K562 (cell line): ENCODE results near the gene PLTP. TPM values are rescaled to one million over a fixed set of nuclear protein-coding genes. Genes with fewer than 3 reads are reported as not detected.
A peak's percentile ranks its signal among the peaks of the same experiment; 100 is the strongest.

ENCODE experiments used
- BRD9 ChIP-seq: fragments of 450-650 bp; IDR thresholded peaks from 2 replicates; pipeline ENCODE4 v1.6.1; 2018; ENCODE audit warnings: low read depth; ENCODE audit not compliant: partially characterized antibody
- CHCHD3 ChIP-seq: fragments of 250-450 bp; sonication (Bioruptor Pico); IDR thresholded peaks from 2 replicates; pipeline ENCODE4 v2.1.2; 2022; ENCODE audit warnings: mild to moderate bottlenecking
- COPS2 ChIP-seq: fragments of 450-650 bp; conservative IDR thresholded peaks from 2 replicates; pipeline ENCODE4 v1.6.1; 2016; ENCODE audit warnings: mild to moderate bottlenecking, moderate library complexity
- CREBBP ChIP-seq: IDR thresholded peaks from one replicate; pipeline ENCODE4 v1.6.1; 2012; ENCODE audit warnings: low read depth, mild to moderate bottlenecking, control low read depth, inconsistent platforms, low read length
- HMGXB4 ChIP-seq: sonication (generic); formaldehyde crosslinking; IDR thresholded peaks from 2 replicates; pipeline ENCODE4 v1.8.1; 2023; ENCODE audit warnings: mild to moderate bottlenecking, missing genetic modification reagents
- ILK ChIP-seq: fragments of 450-650 bp; IDR thresholded peaks from 2 replicates; pipeline ENCODE4 v1.6.1; 2016; ENCODE audit warnings: missing genetic modification characterization, low read depth, mild to moderate bottlenecking, missing compliant biosample characterization, moderate library complexity, borderline replicate concordance
- MAFF ChIP-seq: IDR thresholded peaks from 2 replicates; pipeline ENCODE4 v1.6.1; 2012; ENCODE audit warnings: low read length, improper control_type of control experiment
- NBN ChIP-seq: fragments of 450-650 bp; IDR thresholded peaks from 2 replicates; pipeline ENCODE4 v1.6.1; 2016; ENCODE audit warnings: low read depth, mild to moderate bottlenecking
- NKRF ChIP-seq: fragments of 450-650 bp; IDR thresholded peaks from 2 replicates; pipeline ENCODE4 v1.6.1; 2016; ENCODE audit warnings: borderline replicate concordance
- SP1 ChIP-seq: sonication (generic); formaldehyde crosslinking; IDR thresholded peaks from 2 replicates; pipeline ENCODE4 v1.8.1; 2022; ENCODE audit warnings: mild to moderate bottlenecking, missing genetic modification reagents
- SPI1 ChIP-seq: IDR thresholded peaks from 2 replicates; pipeline ENCODE4 v1.6.1; 2011; ENCODE audit warnings: low read depth, low read length, control low read depth, borderline replicate concordance
- SRSF1 ChIP-seq: fragments of 200-400 bp; formaldehyde crosslinking; IDR thresholded peaks from 2 replicates; pipeline ENCODE4 v1.6.1; 2017; ENCODE audit warnings: mild to moderate bottlenecking, low read depth, low read length, moderate library complexity
- TAL1 ChIP-seq: fragments of 450-650 bp; IDR thresholded peaks from 2 replicates; pipeline ENCODE4 v1.6.1; 2016; ENCODE audit warnings: mild to moderate bottlenecking
- TBL1XR1 ChIP-seq, 2 experiments: IDR thresholded peaks; 2 replicates each; pipeline ENCODE4 v1.6.1; 2012; ENCODE audit warnings: improper control_type of control experiment in 2 of 2, low read length in 2 of 2, mild to moderate bottlenecking in 1 of 2
- XRCC5 ChIP-seq: fragments of 200-400 bp; formaldehyde crosslinking; IDR thresholded peaks from 2 replicates; pipeline ENCODE4 v1.6.1; 2017; ENCODE audit warnings: low read depth, mild to moderate bottlenecking, low read length
- YY1 ChIP-seq, 3 experiments: IDR thresholded peaks; 2 replicates each; pipeline ENCODE4 v1.6.1; 2011; ENCODE audit warnings: low read length in 2 of 3, mild to moderate bottlenecking in 2 of 3, moderate library complexity in 2 of 3, borderline replicate concordance in 1 of 3, control low read depth in 1 of 3, low read depth in 1 of 3; ENCODE audit not compliant: insufficient read depth in 3 of 3, insufficient replicate concordance in 2 of 3, control insufficient read depth in 1 of 3, insufficient read length in 1 of 3; ENCODE audit errors: extremely low read depth in 1 of 3
- ZNF263 ChIP-seq: sonication (generic); formaldehyde crosslinking; IDR thresholded peaks from 2 replicates; pipeline ENCODE4 v1.8.0; 2022; ENCODE audit warnings: mild to moderate bottlenecking, missing genetic modification reagents, borderline replicate concordance
- ZNF274 ChIP-seq: IDR thresholded peaks from 2 replicates; pipeline ENCODE4 v1.6.1; 2011; ENCODE audit warnings: low read depth, mild to moderate bottlenecking, low read length, moderate library complexity, borderline replicate concordance
- ZNF507 ChIP-seq: conservative IDR thresholded peaks from 2 replicates; pipeline ENCODE4 v1.6.1; 2017; ENCODE audit warnings: missing genetic modification characterization, missing compliant biosample characterization
- ZNF586 ChIP-seq: fragments of 450-650 bp; formaldehyde crosslinking; conservative IDR thresholded peaks from 2 replicates; pipeline ENCODE4 v1.4.0; 2020; ENCODE audit warnings: mild to moderate bottlenecking, moderate library complexity
- polyA plus RNA-seq, 8 experiments: library from polyadenylated mRNA; depleted of rRNA in 4 of 8; stranded (reverse) in 5 of 8; unstranded in 3 of 8; fragments of >200 nt; fragmentation: Nextera tagmentation in 2 of 8; fragmentation: Illumina TruSeq in 1 of 8; extraction: Ambion mirVana in 2 of 8; extraction: Trizol in 1 of 8; gene quantifications; 2 replicates each; pipeline versions ENCODE4 v1.2.1 to v1.2.3, GENCODE V29; 2011 to 2014; ENCODE audit warnings: inconsistent platforms in 1 of 8, missing spikeins in 1 of 8
- total RNA-seq, 7 experiments: library from RNA; depleted of rRNA in 6 of 7; stranded (reverse); fragments of >200 nt in 6 of 7; fragmentation: Illumina TruSeq in 2 of 7; extraction: Trizol in 2 of 7; gene quantifications; 2 replicates each; pipeline versions ENCODE4 v1.2.1 to v1.2.3, GENCODE V29; 2011 to 2021; ENCODE audit warnings: low replicate concordance in 1 of 7

Gene PLTP
- total and polyA plus RNA-seq, 9 of the 15 experiments (the other 6 are each of a cell fraction or from before 2014, with no cell fraction given): 2.8 to 29.3 (median 17.6) TPM

- TF ChIP-seq NKRF (peak; percentile 99), CHCHD3 (CRISPR knock-in tag) (no peak), TBL1XR1 (IDR thresholded peaks at IDR 0.05; ENCODE audit: low read length in 2 of 2) (no peak), SRSF1 (no peak), SP1 (CRISPR knock-in tag) (peak; percentile 91), TAL1 (no peak), ZNF507 (tag) (no peak), NBN (0 out of 2 replicates have a peak, but pooled peaks have one; percentile 49), YY1 (IDR thresholded peaks at IDR 0.05; ENCODE audit: borderline replicate concordance in 1 of 3, control insufficient read depth in 1 of 3, extremely low read depth in 1 of 3, insufficient read depth in 3 of 3, insufficient read length in 1 of 3, insufficient replicate concordance in 2 of 3, low read depth in 1 of 3, low read length in 2 of 3) (peak in 2 of 3 experiments; percentile 81 to 86), ZNF586 (CRISPR knock-in tag) (no peak), COPS2 (no peak), ZNF274 (no peak), SPI1 (peak; percentile 23; the same call in 1 of the 2 replicates), CREBBP (no peak), BRD9 (no peak), ZNF263 (CRISPR knock-in tag) (no peak), MAFF (no peak), HMGXB4 (CRISPR knock-in tag) (no peak), ILK (no peak), XRCC5 (no peak)
Measured at GRCh38 chr20:45890985-45891983, 20.7 kb downstream of the PLTP start, which contains the start of the genes CTSA and NEURL2 (continued).
